H1 (cell line): ENCODE data around the gene DAGLA. TPM values are rescaled to one million over a fixed set of nuclear protein-coding genes. Genes with fewer than 3 reads are reported as not detected.

Experiments used
- CTCF ChIA-PET: fragments of 300-600 bp; sonication (Branson Sonifier 250); formaldehyde crosslinking; loops from one replicate; lab custom pipeline; 2021; ENCODE audit not compliant: partially characterized antibody; lab: Charles Lee
- POLR2A ChIA-PET: fragments of 300-600 bp; sonication (Branson Sonifier 250); formaldehyde crosslinking; loops from one replicate; lab custom pipeline; 2021; ENCODE audit warnings: inconsistent platforms; ENCODE audit not compliant: partially characterized antibody; lab: Charles Lee
- DNase-seq, 2 experiments: peaks; one replicate each; pipeline versions ENCODE4 v3.0.0 to v3.0.0-alpha.2; 2010 to 2022; ENCODE audit warnings: low spot score in 2 of 2, low read depth in 1 of 2, mixed read lengths in 1 of 2
- FAIRE-seq: peaks from 2 replicates; lab custom pipeline; 2011; peaks lifted over from hg19 to GRCh38; lab: Jason Lieb, UNC
- H2AFZ ChIP-seq: 2 replicates; pipeline ENCODE4 v1.8.1; 2012; ENCODE audit warnings: low read length, inconsistent platforms
- H2AK5ac ChIP-seq: 2 replicates; pipeline ENCODE4 v1.6.1; 2013; ENCODE audit warnings: low read depth, low read length
- H2BK120ac ChIP-seq: replicated peaks from 2 replicates; pipeline ENCODE3; 2013; ENCODE audit warnings: low read depth, low read length, inconsistent platforms
- H2BK12ac ChIP-seq: 2 replicates; pipeline ENCODE4 v1.6.1; 2013; ENCODE audit warnings: low read depth, low read length
- H2BK15ac ChIP-seq: 2 replicates; pipeline ENCODE4 v1.6.1; 2013; ENCODE audit warnings: low read length
- H2BK20ac ChIP-seq: 2 replicates; pipeline ENCODE4 v1.6.1; 2013; ENCODE audit warnings: low read length
- H2BK5ac ChIP-seq: 2 replicates; pipeline ENCODE4 v1.6.1; 2013; ENCODE audit warnings: low read depth, low read length
- H3K14ac ChIP-seq: 2 replicates; pipeline ENCODE4 v1.6.1; 2013; ENCODE audit warnings: inconsistent platforms; ENCODE audit not compliant: insufficient read length
- H3K18ac ChIP-seq: 2 replicates; pipeline ENCODE4 v1.6.1; 2013; ENCODE audit warnings: low read length; ENCODE audit errors: extremely low read depth
- H3K23ac ChIP-seq: 2 replicates; pipeline ENCODE4 v1.6.1; 2013; ENCODE audit warnings: inconsistent platforms; ENCODE audit not compliant: insufficient read length
- H3K23me2 ChIP-seq: 2 replicates; pipeline ENCODE4 v1.6.1; 2013; ENCODE audit warnings: low read depth, low read length
- H3K27ac ChIP-seq: 2 replicates; pipeline ENCODE4 v1.6.1; 2011; ENCODE audit warnings: low read depth, low read length, inconsistent platforms
- H3K27me3 ChIP-seq, 4 experiments: replicated peaks in 1 of 4; 1 replicate in 1 of 4; 2 replicates in 3 of 4; pipeline versions ENCODE4 v1.6.1 to v1.8.1; 2011 to 2013; ENCODE audit warnings: low read length in 3 of 4, mild to moderate bottlenecking in 3 of 4, inconsistent platforms in 2 of 4, mixed read lengths in 2 of 4, moderate library complexity in 1 of 4; ENCODE audit not compliant: control insufficient read depth in 3 of 4, insufficient read depth in 3 of 4; ENCODE audit errors: extremely low read depth in 1 of 4
- H3K36me3 ChIP-seq, 4 experiments: 2 replicates each; pipeline versions ENCODE4 v1.6.1 to v1.8.1; 2011 to 2013; ENCODE audit warnings: mild to moderate bottlenecking in 4 of 4, low read length in 3 of 4, moderate library complexity in 2 of 4, control low read depth in 1 of 4, inconsistent platforms in 1 of 4; ENCODE audit not compliant: insufficient read depth in 4 of 4, control insufficient read depth in 2 of 4
- H3K4ac ChIP-seq: replicated peaks from 2 replicates; pipeline ENCODE3; 2013; ENCODE audit warnings: low read length, low read depth, mixed read lengths, inconsistent platforms; ENCODE audit not compliant: insufficient read length
- H3K4me1 ChIP-seq, 4 experiments: replicated peaks in 1 of 4; 1 replicate in 1 of 4; 2 replicates in 3 of 4; pipeline versions ENCODE4 v1.6.1 to v1.8.1; 2011 to 2013; ENCODE audit warnings: low read length in 3 of 4, inconsistent platforms in 2 of 4, mixed read lengths in 1 of 4; ENCODE audit not compliant: insufficient read depth in 4 of 4, control insufficient read depth in 3 of 4
- H3K4me2 ChIP-seq, 2 experiments: 2 replicates each; pipeline versions ENCODE4 v1.6.1 to v1.8.1; 2011 to 2013; ENCODE audit warnings: low read depth in 2 of 2, low read length in 2 of 2, control low read depth in 1 of 2, inconsistent platforms in 1 of 2, mild to moderate bottlenecking in 1 of 2; ENCODE audit not compliant: insufficient read depth in 1 of 2
- H3K4me3 ChIP-seq, 4 experiments: fragments of 200-600, 300-600 bp in 1 of 4; sonication (generic), shearing (Covaris generic), sonication (Bioruptor Twin) in 1 of 4; 2 replicates each; pipeline versions ENCODE4 v1.5.1 to v1.8.1; 2011 to 2016; ENCODE audit warnings: low read length in 4 of 4, low read depth in 3 of 4, control low read depth in 2 of 4, inconsistent platforms in 2 of 4, mild to moderate bottlenecking in 2 of 4, mixed read lengths in 1 of 4, moderate library complexity in 1 of 4; ENCODE audit not compliant: insufficient read depth in 2 of 4; ENCODE audit errors: extremely low read depth in 1 of 4
- H3K56ac ChIP-seq: replicated peaks from 2 replicates; pipeline ENCODE3; 2013; ENCODE audit warnings: low read depth, mild to moderate bottlenecking, mixed read lengths, low read length, inconsistent platforms; ENCODE audit not compliant: insufficient read length
- H3K79me1 ChIP-seq: 2 replicates; pipeline ENCODE4 v1.6.1; 2013; ENCODE audit warnings: low read depth, low read length, control low read depth
- H3K79me2 ChIP-seq, 2 experiments: 2 replicates each; pipeline versions ENCODE4 v1.6.1 to v1.8.1; 2012 to 2013; ENCODE audit warnings: low read length in 2 of 2, mild to moderate bottlenecking in 2 of 2, inconsistent platforms in 1 of 2; ENCODE audit not compliant: insufficient read depth in 2 of 2, control insufficient read depth in 1 of 2
- H3K9ac ChIP-seq, 4 experiments: replicated peaks in 1 of 4; 1 replicate in 1 of 4; 2 replicates in 3 of 4; pipeline versions ENCODE4 v1.6.1 to v1.8.1; 2011 to 2013; ENCODE audit warnings: low read depth in 3 of 4, low read length in 3 of 4, control low read depth in 2 of 4, mild to moderate bottlenecking in 2 of 4, moderate library complexity in 2 of 4, inconsistent platforms in 1 of 4; ENCODE audit errors: extremely low read depth in 1 of 4
- H3K9me3 ChIP-seq, 2 experiments: 2 replicates each; pipeline versions ENCODE4 v1.6.1 to v1.8.1; 2012 to 2013; ENCODE audit warnings: mild to moderate bottlenecking in 2 of 2, moderate library complexity in 2 of 2, control low read depth in 1 of 2, inconsistent platforms in 1 of 2, low read depth in 1 of 2, low read length in 1 of 2, mixed read lengths in 1 of 2; ENCODE audit not compliant: insufficient read depth in 2 of 2
- H4K20me1 ChIP-seq, 2 experiments: replicated peaks in 1 of 2; 2 replicates each; pipeline versions ENCODE3 to v1.8.1; 2011 to 2013; ENCODE audit warnings: inconsistent platforms in 2 of 2, low read length in 2 of 2, mild to moderate bottlenecking in 1 of 2; ENCODE audit not compliant: insufficient read depth in 2 of 2, control insufficient read depth in 1 of 2
- H4K5ac ChIP-seq: 2 replicates; pipeline ENCODE4 v1.6.1; 2013; ENCODE audit warnings: low read length, low read depth, mixed read lengths, inconsistent platforms; ENCODE audit not compliant: insufficient read length
- H4K8ac ChIP-seq: 2 replicates; pipeline ENCODE4 v1.8.0; 2013; ENCODE audit warnings: mild to moderate bottlenecking, moderate library complexity, low read length, inconsistent platforms; ENCODE audit not compliant: insufficient read depth; ENCODE audit errors: extremely low read depth
- H4K91ac ChIP-seq: replicated peaks from 2 replicates; pipeline ENCODE3; 2013; ENCODE audit warnings: low read length, mixed read lengths, inconsistent platforms; ENCODE audit not compliant: insufficient read length
- JUN ChIP-seq: IDR thresholded peaks from 2 replicates; pipeline ENCODE4 v1.6.1; 2011; ENCODE audit warnings: low read depth, mild to moderate bottlenecking, improper control_type of control experiment, low read length
- POLR2AphosphoS5 ChIP-seq: IDR thresholded peaks from 2 replicates; pipeline ENCODE4 v1.6.1; 2011; ENCODE audit warnings: low read depth, low read length
- TCF12 ChIP-seq: IDR thresholded peaks from 2 replicates; pipeline ENCODE4 v1.6.1; 2011; ENCODE audit warnings: low read depth, mild to moderate bottlenecking, low read length
- TEAD4 ChIP-seq: IDR thresholded peaks from 2 replicates; pipeline ENCODE4 v1.6.1; 2012; ENCODE audit warnings: low read depth, low read length, inconsistent platforms, mixed read lengths
- WGBS, 2 experiments: shearing (Covaris generic) in 1 of 2; methylation state at CpG; one replicate each; pipeline versions ENCODE4 v1.1.6 to v1.1.7; 2013 to 2015; ENCODE audit warnings: low lambda C conversion rate in 2 of 2, mixed read lengths in 2 of 2, inconsistent platforms in 1 of 2, low coverage in 1 of 2, missing lambda C conversion rate in 1 of 2; ENCODE audit not compliant: insufficient replicate concordance in 2 of 2, insufficient coverage in 1 of 2, insufficient read length in 1 of 2; ENCODE audit errors: extremely low coverage in 1 of 2, missing lambda C conversion rate in 1 of 2; 5-methylcytosine and 5-hydroxymethylcytosine counted together
- polyA plus RNA-seq, 7 experiments: library from polyadenylated mRNA; depleted of rRNA in 3 of 7; stranded (reverse) in 5 of 7; unstranded in 2 of 7; fragments of >200 nt in 5 of 7; fragments of 200-250 nt in 2 of 7; gene quantifications; 1 replicate in 5 of 7; 2 replicates in 1 of 7; 4 replicates in 1 of 7; pipeline versions ENCODE4 v1.2.1 to v1.2.3, GENCODE V29; 2011 to 2013; ENCODE audit warnings: missing spikeins in 2 of 7, mixed read lengths in 2 of 7
- total RNA-seq: library from RNA; stranded (reverse); fragmentation: NEBNext Ultra II Directional; extraction: Animal tissue kit (Norgen Biotek cat#: 25700); gene quantifications from 2 replicates; pipeline ENCODE4 v1.2.1, GENCODE V29; 2021

Gene DAGLA
- total and polyA plus RNA-seq, 2 of the 8 experiments (the other 6 are each of a cell fraction or from before 2014, with no cell fraction given): 3.6 to 6.6 TPM

DNA sequence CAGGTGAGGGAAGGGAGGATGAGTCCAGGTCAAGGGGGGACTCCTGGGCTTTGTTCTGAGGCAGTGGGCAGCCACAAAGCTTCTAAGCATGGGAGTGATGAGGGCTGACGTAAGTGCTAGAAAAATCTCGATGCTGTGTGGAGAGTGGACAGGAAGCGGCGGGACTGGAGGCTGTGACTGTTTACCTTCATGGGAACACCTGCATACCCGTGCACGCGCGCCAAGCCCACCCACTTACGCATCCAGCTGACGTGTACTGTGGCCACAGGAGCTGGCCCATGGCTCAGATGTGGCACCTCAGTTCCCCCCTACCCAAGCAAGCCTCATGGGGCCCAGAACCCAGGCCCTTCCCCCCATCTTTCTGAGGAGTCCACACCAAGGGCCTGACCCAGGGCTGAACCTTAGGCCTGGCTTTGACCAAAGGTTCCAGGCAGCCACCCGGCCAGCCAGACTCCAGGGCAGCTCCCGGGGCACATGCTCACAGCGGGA is 86.2 kb downstream of the DAGLA start:
- CTCF ChIA-PET: interaction anchor here (0.6 to 5.3 kb wide), 11 partner anchors 9 to 314 kb away, joined by 3 to 38 read pairs (median 7); no protein-coding TSS in a partner anchor
- Histone ChIP-seq H4K20me1 (no peaks in the 10 kb centered on the region), H3K56ac (no peak overlapping the region), H3K9me3 (no peaks in the 10 kb centered on the region), H4K8ac (peak overlapping the region; percentile 53), H3K9ac (no peak overlapping the region), H3K79me1 (no peaks in the 10 kb centered on the region), H3K4me2 (no peak overlapping the region), H2BK5ac (no peak overlapping the region), H3K79me2 (no peaks in the 10 kb centered on the region), H2BK15ac (0 out of 2 replicates have a peak overlapping the region, but pooled peaks have one; percentile 12), H3K4me3 (no peak overlapping the region), H4K91ac (peak overlapping the region; percentile 73), H3K4me1 (peaks cover 0 to 19% (median 12%) of the 10 kb centered on the region in 4 experiments; a peak in 6 of 7 replicates), H2BK120ac (no peak overlapping the region), H2BK12ac (peak overlapping the region; percentile 27; the same call in 1 of the 2 replicates), H4K5ac (no peak overlapping the region), H3K23ac (no peak overlapping the region), H3K18ac (no peak overlapping the region), H3K23me2 (no peaks in the 10 kb centered on the region), H2AFZ (no peak overlapping the region), H2AK5ac (no peak overlapping the region), H2BK20ac (no peak overlapping the region), H3K36me3 (no peaks in the 10 kb centered on the region), H3K14ac (no peak overlapping the region), H3K4ac (no peak overlapping the region), H3K27me3 (no peaks in the 10 kb centered on the region), H3K27ac (no peak overlapping the region; the same call in 1 of the 2 replicates)
- WGBS, 2 experiments: 93% methylated on average over 13 of the region's 13 CpGs; no CpG with 5 or more reads in 1 of the 2 experiments
- FAIRE-seq (no peak), DNase-seq (no peak)
- TF ChIP-seq POLR2AphosphoS5 (no peak), TCF12 (no peak), JUN (no peak), TEAD4 (no peak)
- POLR2A ChIA-PET: interaction anchor here (0.6 to 2.2 kb wide), 5 partner anchors 9 to 49 kb away, joined by 3 to 8 read pairs (median 4); no protein-coding TSS in a partner anchor
